HFF-Myc (cell line): ENCODE measurements around the gene ANKRD31.

Experiments used
- DNase-seq: peaks from one replicate; pipeline ENCODE4 v3.0.0-alpha.2; 2011; ENCODE audit warnings: low read depth; ENCODE audit errors: extremely low read depth
- H3K4me3 ChIP-seq: replicated peaks from 2 replicates; pipeline ENCODE4 v1.5.1; 2011; ENCODE audit warnings: low read depth, mild to moderate bottlenecking, control low read depth, low read length
- TF ChIP-seq, protein P1 (sequence below): IDR thresholded peaks from 2 replicates; pipeline ENCODE4 v1.5.1; 2012; ENCODE audit warnings: mild to moderate bottlenecking, low read depth, low read length, control low read depth; ENCODE audit errors: missing control alignments

ANKRD31 gene

GRCh38 chr5:75023368-75024159, 213.1 kb downstream of the ANKRD31 start:
- H3K4me3 ChIP-seq = no peak overlapping the region
- TF ChIP-seq, protein P1, sequence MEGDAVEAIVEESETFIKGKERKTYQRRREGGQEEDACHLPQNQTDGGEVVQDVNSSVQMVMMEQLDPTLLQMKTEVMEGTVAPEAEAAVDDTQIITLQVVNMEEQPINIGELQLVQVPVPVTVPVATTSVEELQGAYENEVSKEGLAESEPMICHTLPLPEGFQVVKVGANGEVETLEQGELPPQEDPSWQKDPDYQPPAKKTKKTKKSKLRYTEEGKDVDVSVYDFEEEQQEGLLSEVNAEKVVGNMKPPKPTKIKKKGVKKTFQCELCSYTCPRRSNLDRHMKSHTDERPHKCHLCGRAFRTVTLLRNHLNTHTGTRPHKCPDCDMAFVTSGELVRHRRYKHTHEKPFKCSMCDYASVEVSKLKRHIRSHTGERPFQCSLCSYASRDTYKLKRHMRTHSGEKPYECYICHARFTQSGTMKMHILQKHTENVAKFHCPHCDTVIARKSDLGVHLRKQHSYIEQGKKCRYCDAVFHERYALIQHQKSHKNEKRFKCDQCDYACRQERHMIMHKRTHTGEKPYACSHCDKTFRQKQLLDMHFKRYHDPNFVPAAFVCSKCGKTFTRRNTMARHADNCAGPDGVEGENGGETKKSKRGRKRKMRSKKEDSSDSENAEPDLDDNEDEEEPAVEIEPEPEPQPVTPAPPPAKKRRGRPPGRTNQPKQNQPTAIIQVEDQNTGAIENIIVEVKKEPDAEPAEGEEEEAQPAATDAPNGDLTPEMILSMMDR = no peak
- DNase-seq = no peak

DNA sequence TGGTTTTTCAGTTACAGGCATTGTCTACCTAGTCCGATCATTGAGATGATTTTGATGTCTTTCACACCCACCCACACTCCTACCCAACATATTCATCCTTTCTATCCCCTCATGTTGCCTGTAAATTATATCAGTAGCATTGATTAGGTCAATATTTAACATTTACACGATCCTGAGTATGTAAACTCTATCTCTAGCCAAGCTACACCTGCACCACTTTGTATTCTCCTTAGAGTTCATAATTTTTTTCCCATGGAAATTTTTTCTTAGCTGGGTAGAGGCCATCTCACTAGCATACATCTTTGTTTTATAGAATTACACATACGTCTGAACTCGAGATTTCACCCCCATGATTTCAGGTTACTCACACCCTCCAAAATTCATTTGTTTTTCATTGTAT, 214.9 kb downstream of the ANKRD31 start:
- TF ChIP-seq, protein P1 = no peak
- no peak overlapping the region for H3K4me3 ChIP-seq
- no peak for DNase-seq

DNA sequence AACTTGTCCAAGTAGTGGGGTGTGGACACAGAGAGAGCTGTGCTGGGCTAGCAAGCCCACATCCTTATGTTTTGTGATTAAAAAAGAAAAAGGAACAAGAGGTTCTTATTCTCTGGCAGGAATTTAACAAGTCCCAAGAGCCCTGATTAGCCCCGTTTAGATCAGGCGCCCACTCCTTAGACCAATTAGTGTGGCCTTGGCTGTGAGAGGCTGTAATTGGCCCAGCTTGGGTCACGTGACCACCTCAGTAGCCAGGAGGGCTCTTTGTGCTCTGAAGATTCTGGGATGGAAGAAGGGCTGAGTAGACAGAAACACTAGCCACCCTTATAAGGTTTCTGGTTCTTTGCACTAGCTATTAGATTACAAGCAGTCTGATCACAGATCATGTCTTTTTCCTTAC, 215.5 kb downstream of the ANKRD31 start:
- H3K4me3 ChIP-seq = no peak overlapping the region
- no peak for DNase-seq
- TF ChIP-seq, protein P1 = no peak

- no peak overlapping the region for H3K4me3 ChIP-seq
- DNase-seq = no peak
- TF ChIP-seq, protein P1 = no peak
Measured at GRCh38 chr5:75020016-75020656, 216.5 kb downstream of the ANKRD31 start.

GRCh38 chr5:75018805-75019587, 217.7 kb downstream of the ANKRD31 start:
- TF ChIP-seq, protein P1 = no peak

More at GRCh38 chr5:75018805-75019587, 217.7 kb downstream of the ANKRD31 start:
- H3K4me3 ChIP-seq = no peak overlapping the region
- no peak for DNase-seq
